HEK293 (cell line): ENCODE results near the gene SLC30A4.

Experiments
- CTCF ChIA-PET: fragments of 350-600 bp; formaldehyde crosslinking; extraction: SDS; loops from one replicate; lab custom pipeline; 2021; ENCODE audit warnings: antibody characterized with exemption; lab: Yijun Ruan, JAX
- POLR2A ChIA-PET: fragments of 300-600 bp; formaldehyde crosslinking; extraction: SDS; loops from one replicate; lab custom pipeline; 2020; ENCODE audit warnings: antibody characterized with exemption, inconsistent platforms; lab: Yijun Ruan, JAX
- H3K27ac ChIP-seq: fragments of 200-500 bp; sonication (Bioruptor generic); 2 replicates; pipeline ENCODE4 v1.5.1; 2014; ENCODE audit warnings: low read depth, low read length, control low read depth, inconsistent platforms; ENCODE audit errors: extremely low read depth
- H3K36me3 ChIP-seq, 2 experiments: fragments of 200-500 bp in 1 of 2; sonication (Bioruptor generic) in 1 of 2; 1 replicate in 1 of 2; 2 replicates in 1 of 2; pipeline ENCODE4 v1.5.1; 2014 to 2017; ENCODE audit warnings: inconsistent platforms in 2 of 2, low read length in 2 of 2; ENCODE audit not compliant: control insufficient read depth in 2 of 2, insufficient read depth in 1 of 2
- H3K4me1 ChIP-seq: fragments of 200-500 bp; sonication (Bioruptor generic); 2 replicates; pipeline ENCODE4 v1.5.1; 2014; ENCODE audit warnings: mild to moderate bottlenecking, low read length, inconsistent platforms; ENCODE audit not compliant: control insufficient read depth, insufficient read depth
- H3K4me3 ChIP-seq: 2 replicates; pipeline ENCODE4 v1.5.1; 2011; ENCODE audit warnings: low read depth, mild to moderate bottlenecking, control low read depth, low read length, moderate library complexity
- H3K9me3 ChIP-seq: fragments of 200-500 bp; sonication (Bioruptor generic); 2 replicates; pipeline ENCODE4 v1.5.1; 2014; ENCODE audit warnings: low read depth, low read length, inconsistent platforms; ENCODE audit not compliant: control insufficient read depth, insufficient read depth
- ATF2 ChIP-seq: fragments of 450-650 bp; formaldehyde crosslinking; IDR thresholded peaks from 2 replicates; pipeline ENCODE4 v1.5.1; 2016; ENCODE audit warnings: missing biosample characterization, missing genetic modification characterization, low read depth
- BCL11A ChIP-seq: fragments of 450-650 bp; formaldehyde crosslinking; IDR thresholded peaks from 2 replicates; pipeline ENCODE4 v1.5.1; 2016; ENCODE audit warnings: low read depth, missing biosample characterization, missing genetic modification characterization
- BCL11B ChIP-seq: fragments of 450-650 bp; formaldehyde crosslinking; IDR thresholded peaks from 2 replicates; pipeline ENCODE4 v1.5.1; 2016; ENCODE audit warnings: low read depth, missing biosample characterization, missing genetic modification characterization
- BCL6B ChIP-seq: fragments of 450-650 bp; formaldehyde crosslinking; IDR thresholded peaks from 2 replicates; pipeline ENCODE4 v1.5.1; 2017; ENCODE audit warnings: missing biosample characterization, missing genetic modification characterization
- KLF10 ChIP-seq: fragments of 450-650 bp; IDR thresholded peaks from 2 replicates; pipeline ENCODE4 v1.5.1; 2018; ENCODE audit warnings: missing biosample characterization, mild to moderate bottlenecking, missing genetic modification characterization
- MEIS1 ChIP-seq: sonication (generic); formaldehyde crosslinking; IDR thresholded peaks from 2 replicates; pipeline ENCODE4 v1.8.1; 2022; ENCODE audit warnings: missing genetic modification reagents, mild to moderate bottlenecking, borderline replicate concordance
- PRDM6 ChIP-seq: fragments of 450-650 bp; formaldehyde crosslinking; IDR thresholded peaks from 2 replicates; pipeline ENCODE4 v1.5.1; 2017; ENCODE audit warnings: missing biosample characterization, missing genetic modification characterization
- REST ChIP-seq: fragments of 450-650 bp; formaldehyde crosslinking; IDR thresholded peaks from 2 replicates; pipeline ENCODE4 v1.5.1; 2016; ENCODE audit warnings: missing biosample characterization, missing genetic modification characterization
- ZBTB11 ChIP-seq: fragments of 450-650 bp; formaldehyde crosslinking; conservative IDR thresholded peaks from 2 replicates; pipeline ENCODE4 v1.5.1; 2016; ENCODE audit warnings: low read depth, missing biosample characterization, missing genetic modification characterization
- ZFHX2 ChIP-seq: fragments of 450-650 bp; formaldehyde crosslinking; conservative IDR thresholded peaks from 2 replicates; pipeline ENCODE4 v1.5.1; 2016; ENCODE audit warnings: missing biosample characterization, missing genetic modification characterization
- ZNF184 ChIP-seq: fragments of 450-650 bp; IDR thresholded peaks from 2 replicates; pipeline ENCODE4 v1.5.1; 2018; ENCODE audit warnings: missing biosample characterization, mild to moderate bottlenecking, missing genetic modification characterization
- ZNF23 ChIP-seq: fragments of 450-650 bp; formaldehyde crosslinking; IDR thresholded peaks from 2 replicates; pipeline ENCODE4 v1.5.1; 2016; ENCODE audit warnings: missing biosample characterization, missing genetic modification characterization, borderline replicate concordance
- ZNF24 ChIP-seq: fragments of 450-650 bp; formaldehyde crosslinking; IDR thresholded peaks from 2 replicates; pipeline ENCODE4 v1.5.1; 2016; ENCODE audit warnings: missing biosample characterization, missing genetic modification characterization
- ZNF248 ChIP-seq: fragments of 450-650 bp; formaldehyde crosslinking; IDR thresholded peaks from 2 replicates; pipeline ENCODE4 v1.5.1; 2017; ENCODE audit warnings: missing biosample characterization, missing genetic modification characterization
- ZNF354C ChIP-seq: fragments of 450-650 bp; formaldehyde crosslinking; IDR thresholded peaks from 2 replicates; pipeline ENCODE4 v1.5.1; 2016; ENCODE audit warnings: missing biosample characterization, missing genetic modification characterization, low read depth, borderline replicate concordance
- ZNF394 ChIP-seq: fragments of 450-650 bp; formaldehyde crosslinking; IDR thresholded peaks from 2 replicates; pipeline ENCODE4 v1.5.1; 2016; ENCODE audit warnings: missing biosample characterization, missing genetic modification characterization, mild to moderate bottlenecking, moderate library complexity, borderline replicate concordance
- ZNF426 ChIP-seq: fragments of 450-650 bp; formaldehyde crosslinking; IDR thresholded peaks from 2 replicates; pipeline ENCODE4 v1.5.1; 2017; ENCODE audit warnings: missing biosample characterization, missing genetic modification characterization, mild to moderate bottlenecking, inconsistent platforms, moderate library complexity
- ZNF48 ChIP-seq: fragments of 450-650 bp; formaldehyde crosslinking; IDR thresholded peaks from 2 replicates; pipeline ENCODE4 v1.5.1; 2016; ENCODE audit warnings: missing biosample characterization, missing genetic modification characterization
- ZNF510 ChIP-seq: fragments of 450-650 bp; formaldehyde crosslinking; IDR thresholded peaks from 2 replicates; pipeline ENCODE4 v1.5.1; 2018; ENCODE audit warnings: mild to moderate bottlenecking, missing genetic modification characterization, missing biosample characterization; ENCODE audit not compliant: insufficient replicate concordance
- ZNF596 ChIP-seq: fragments of 450-650 bp; IDR thresholded peaks from 2 replicates; pipeline ENCODE4 v1.5.0; 2018; ENCODE audit warnings: missing biosample characterization, mild to moderate bottlenecking, missing genetic modification characterization, moderate library complexity
- ZNF600 ChIP-seq: fragments of 450-650 bp; formaldehyde crosslinking; IDR thresholded peaks from 2 replicates; pipeline ENCODE4 v1.5.1; 2016; ENCODE audit warnings: missing biosample characterization, missing genetic modification characterization
- ZNF768 ChIP-seq: fragments of 450-650 bp; formaldehyde crosslinking; IDR thresholded peaks from 2 replicates; pipeline ENCODE4 v1.5.1; 2018; ENCODE audit warnings: missing biosample characterization, mild to moderate bottlenecking, missing genetic modification characterization
- ZNF785 ChIP-seq: fragments of 450-650 bp; formaldehyde crosslinking; IDR thresholded peaks from 2 replicates; pipeline ENCODE4 v1.5.1; 2016; ENCODE audit warnings: missing biosample characterization, missing genetic modification characterization
- ZSCAN5A ChIP-seq: fragments of 450-650 bp; formaldehyde crosslinking; IDR thresholded peaks from 2 replicates; pipeline ENCODE4 v1.5.1; 2016; ENCODE audit warnings: missing biosample characterization, missing genetic modification characterization

The SLC30A4 gene

GRCh38 chr15:45474799-45475198, 47.8 kb downstream of the SLC30A4 start (continued):
- TF ChIP-seq ZSCAN5A (tag by site-specific recombination) = no peak
- TF ChIP-seq MEIS1 (CRISPR knock-in tag) = no peak
- TF ChIP-seq ZNF248 (tag by site-specific recombination) = no peak
- TF ChIP-seq ZBTB11 (tag by site-specific recombination) = no peak
- TF ChIP-seq ZNF596 (tag by site-specific recombination) = no peak
- TF ChIP-seq, all 188 proteins: peak for 0

GRCh38 chr15:45473068-45473467, 49.5 kb downstream of the SLC30A4 start:
- H3K9me3 ChIP-seq = no peaks in the 10 kb centered on the region
- H3K4me1 ChIP-seq = 0 out of 2 replicates have a peak, but pooled peaks cover 3% of the 10 kb centered on the region
- H3K36me3 ChIP-seq = no peaks in the 10 kb centered on the region
- ChIA-PET POLR2A (no interaction called here), CTCF (interaction anchor here (0.6 to 1.0 kb wide), 2 partner anchors 14 to 17 kb away, joined by 3 to 4 read pairs; no protein-coding TSS in a partner anchor)
- H3K27ac ChIP-seq = no peak overlapping the region
- no peak overlapping the region for H3K4me3 ChIP-seq
- TF ChIP-seq ZNF600 (tag by site-specific recombination) = no peak
- no peak for TF ChIP-seq ZNF426
- no peak for TF ChIP-seq KLF10
- no peak for TF ChIP-seq ZNF184 (tag by site-specific recombination)
- TF ChIP-seq ZNF23 (tag by site-specific recombination) = no peak
- TF ChIP-seq PRDM6 (tag by site-specific recombination) = no peak
- TF ChIP-seq ZNF354C (tag by site-specific recombination) = no peak
- TF ChIP-seq ZFHX2 (tag by site-specific recombination) = no peak
- TF ChIP-seq BCL11A (tag by site-specific recombination) = no peak
- TF ChIP-seq BCL6B (tag by site-specific recombination) = no peak
- TF ChIP-seq ZNF24 (tag by site-specific recombination) = no peak
- no peak for TF ChIP-seq ZNF785
- no peak for TF ChIP-seq ZNF510 (tag by site-specific recombination)
- TF ChIP-seq ZNF768 (tag by site-specific recombination) = no peak
- TF ChIP-seq BCL11B (tag by site-specific recombination) = no peak
- TF ChIP-seq ATF2 (tag by site-specific recombination) = no peak
- no peak for TF ChIP-seq REST
- no peak for TF ChIP-seq ZNF394 (tag by site-specific recombination)
- no peak for TF ChIP-seq ZNF48 (tag by site-specific recombination)
